ENCODE data around the gene STRN3.
"Not testable (repeated sequence)": the region's sequence is repeated elsewhere in the genome, so short reads cannot be mapped to it uniquely, and the experiment has no call there.

Gene STRN3

GRCh38 chr14:31047503-31047902 is 21.3 kb upstream of the STRN3 start:
- no peak overlapping the region for H3K4me3 ChIP-seq (replicated peaks; ENCODE audit: low read depth, low read length)
- no peak for DNase-seq (ENCODE audit: extremely low read depth, low read depth)
- no peak for TF ChIP-seq CTCF (IDR thresholded peaks at IDR 0.05; ENCODE audit: low read depth, low read length, missing control alignments)

- H3K4me3 ChIP-seq (replicated peaks; ENCODE audit: low read depth, low read length) = no peak overlapping the region
- no peak for TF ChIP-seq CTCF (IDR thresholded peaks at IDR 0.05; ENCODE audit: low read depth, low read length, missing control alignments)
- DNase-seq (ENCODE audit: extremely low read depth, low read depth) = no peak
Observed at GRCh38 chr14:31045501-31046080, 19.4 kb upstream of the STRN3 start.

DNA sequence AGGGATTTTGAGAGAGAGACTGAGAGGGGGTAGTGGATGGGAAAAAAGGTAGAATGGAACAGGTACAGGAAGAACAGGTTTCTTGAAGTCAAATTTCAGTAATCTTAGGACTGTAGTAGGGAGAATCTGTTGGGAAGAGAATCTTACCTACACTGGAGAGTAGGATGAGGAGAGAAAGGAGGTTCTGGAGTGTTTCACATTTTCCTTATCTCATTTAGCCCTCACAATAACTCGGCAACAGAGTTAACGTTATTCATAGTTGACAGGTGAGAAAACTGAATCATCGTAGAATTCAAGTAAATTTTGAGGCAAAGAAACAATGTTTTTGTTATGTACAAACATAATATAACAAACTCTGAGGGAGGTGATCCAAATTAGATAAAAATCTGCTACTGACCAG is 17.2 kb upstream of the STRN3 start:
- no peak for TF ChIP-seq CTCF (IDR thresholded peaks at IDR 0.05; ENCODE audit: low read depth, low read length, missing control alignments)
- DNase-seq (ENCODE audit: extremely low read depth, low read depth) = no peak

GRCh38 chr14:31042893-31043292 is 16.7 kb upstream of the STRN3 start:
- DNase-seq (ENCODE audit: extremely low read depth, low read depth); H3K4me3 ChIP-seq (replicated peaks; ENCODE audit: low read depth, low read length): not testable (repeated sequence)

More for the DNA sequence above, 17.2 kb upstream of the STRN3 start:
- H3K4me3 ChIP-seq (replicated peaks; ENCODE audit: low read depth, low read length) = no peak overlapping the region

GRCh38 chr14:31042300-31042699 is 16.1 kb upstream of the STRN3 start:
- no peak overlapping the region for H3K4me3 ChIP-seq (replicated peaks; ENCODE audit: low read depth, low read length)
- no peak for DNase-seq (ENCODE audit: extremely low read depth, low read depth)
- TF ChIP-seq CTCF (IDR thresholded peaks at IDR 0.05; ENCODE audit: low read depth, low read length, missing control alignments) = no peak

DNA sequence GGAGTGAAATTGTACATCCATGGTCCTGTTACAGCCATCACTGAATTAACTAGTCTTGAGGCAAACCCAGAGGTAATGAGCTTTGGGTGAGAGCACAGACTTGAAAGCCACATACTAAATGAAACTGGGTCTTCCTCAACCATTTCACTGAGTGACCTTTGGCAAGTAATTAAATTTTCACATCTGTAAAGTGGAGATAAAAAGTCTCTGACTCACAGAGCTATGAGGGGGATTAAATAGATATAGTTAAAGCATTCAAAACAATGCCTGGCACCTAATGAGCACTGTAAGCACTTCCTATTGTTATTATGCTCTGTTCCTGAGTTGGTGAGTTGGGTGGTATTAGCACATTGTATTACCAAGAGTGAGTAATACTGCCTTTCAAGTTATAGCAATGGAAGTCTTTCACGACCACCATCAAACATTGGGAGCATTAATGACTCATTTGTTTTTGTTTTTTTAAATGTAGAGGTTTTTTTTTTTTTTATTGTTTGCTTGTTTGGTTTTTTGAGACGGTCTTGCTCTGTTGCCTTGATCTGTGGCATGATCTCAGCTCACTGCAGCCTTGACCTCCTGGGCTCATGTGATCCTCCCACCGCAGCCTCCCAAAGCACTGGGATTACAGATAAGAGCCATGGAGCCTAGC is 12.5 kb upstream of the STRN3 start:
- TF ChIP-seq CTCF (IDR thresholded peaks at IDR 0.05; ENCODE audit: low read depth, low read length, missing control alignments) = no peak
- no peak for DNase-seq (ENCODE audit: extremely low read depth, low read depth)
- H3K4me3 ChIP-seq (replicated peaks; ENCODE audit: low read depth, low read length) = no peak overlapping the region

GRCh38 chr14:31037709-31038221 is 11.6 kb upstream of the STRN3 start:
- no peak overlapping the region for H3K4me3 ChIP-seq (replicated peaks; ENCODE audit: low read depth, low read length)
- DNase-seq (ENCODE audit: extremely low read depth, low read depth) = no peak
- TF ChIP-seq CTCF (IDR thresholded peaks at IDR 0.05; ENCODE audit: low read depth, low read length, missing control alignments) = no peak

Data from HFF-Myc (cell line).